GM23338 (cell line): Measurements from ENCODE around the gene RGCC. TPM values are rescaled to one million over a fixed set of nuclear protein-coding genes. Genes with fewer than 3 reads are reported as not detected.

Experiments
- ATAC-seq: fragments of 200-7000 bp; cut with Tn5 transposase; 3 replicates; pipeline ENCODE4 v1.9.1; 2020
- DNase-seq: peaks from one replicate; pipeline ENCODE4 v3.0.0-alpha.2; 2015; ENCODE audit warnings: low spot score
- H2AFZ ChIP-seq: fragments of 200-600 bp; sonication (generic); 2 replicates; pipeline ENCODE4 v1.8.0; 2016; ENCODE audit warnings: antibody characterized with exemption, mild to moderate bottlenecking, moderate library complexity
- H3F3A ChIP-seq: fragments of 200-600 bp; sonication (generic); replicated peaks from 2 replicates; pipeline ENCODE4 v1.8.0; 2017; ENCODE audit warnings: antibody characterized with exemption, mixed run types, low read depth
- H3K27ac ChIP-seq: fragments of 200-600 bp; sonication (generic); 2 replicates; pipeline ENCODE4 v1.6.1; 2016; ENCODE audit warnings: low read depth
- H3K27me3 ChIP-seq: fragments of 200-600 bp; sonication (generic); 2 replicates; pipeline ENCODE4 v1.8.0; 2016; ENCODE audit warnings: mild to moderate bottlenecking, mixed run types, moderate library complexity; ENCODE audit not compliant: insufficient read depth
- H3K36me3 ChIP-seq: fragments of 200-600 bp; sonication (generic); 2 replicates; pipeline ENCODE4 v1.8.0; 2016; ENCODE audit warnings: mild to moderate bottlenecking; ENCODE audit not compliant: insufficient read depth
- H3K4me1 ChIP-seq: fragments of 200-600 bp; sonication (generic); 2 replicates; pipeline ENCODE4 v1.8.0; 2016; ENCODE audit warnings: mild to moderate bottlenecking, moderate library complexity; ENCODE audit not compliant: insufficient read depth
- H3K4me2 ChIP-seq: fragments of 200-600 bp; sonication (generic); 2 replicates; pipeline ENCODE4 v1.7.1; 2017; ENCODE audit warnings: mixed run types
- H3K4me3 ChIP-seq: fragments of 200-600 bp; sonication (generic); 2 replicates; pipeline ENCODE4 v1.6.1; 2016; ENCODE audit warnings: mixed run types
- H3K79me2 ChIP-seq: fragments of 200-600 bp; sonication (generic); replicated peaks from 2 replicates; pipeline ENCODE4 v1.8.0; 2017; ENCODE audit warnings: mild to moderate bottlenecking; ENCODE audit not compliant: insufficient read depth
- H3K9me2 ChIP-seq: fragments of 200-600 bp; sonication (generic); 2 replicates; pipeline ENCODE4 v1.8.0; 2017; ENCODE audit not compliant: insufficient read depth
- H4K20me1 ChIP-seq: fragments of 200-600 bp; sonication (generic); replicated peaks from 2 replicates; pipeline ENCODE4 v1.8.0; 2017; ENCODE audit warnings: mild to moderate bottlenecking; ENCODE audit not compliant: insufficient read depth
- H3K27ac Mint-ChIP-seq: 2 replicates; pipeline ENCODE4 v1.8.0; 2020; ENCODE audit warnings: inconsistent platforms, mild to moderate bottlenecking, moderate library complexity, mixed read lengths
- H3K27me3 Mint-ChIP-seq: 3 replicates; pipeline ENCODE4 v1.8.0; 2022; ENCODE audit warnings: low read depth, mild to moderate bottlenecking, moderate library complexity, mixed read lengths, inconsistent platforms; ENCODE audit not compliant: insufficient read depth, poor library complexity
- H3K36me3 Mint-ChIP-seq: 3 replicates; pipeline ENCODE4 v1.8.0; 2021; ENCODE audit warnings: low read depth, mild to moderate bottlenecking, inconsistent platforms, moderate library complexity, mixed read lengths
- H3K4me1 Mint-ChIP-seq: 3 replicates; pipeline ENCODE4 v1.8.0; 2020; ENCODE audit warnings: mild to moderate bottlenecking, inconsistent platforms, mixed read lengths
- H3K4me3 Mint-ChIP-seq: 3 replicates; pipeline ENCODE4 v1.8.0; 2021; ENCODE audit warnings: moderate library complexity, mild to moderate bottlenecking, inconsistent platforms, mixed read lengths
- H3K9me3 Mint-ChIP-seq: 3 replicates; pipeline ENCODE4 v1.8.0; 2020; ENCODE audit warnings: moderate library complexity, mild to moderate bottlenecking, inconsistent platforms, mixed read lengths
- STAT1 ChIP-seq: IDR thresholded peaks from one replicate; pipeline ENCODE4 v1.6.1; 2016; ENCODE audit warnings: antibody characterized with exemption; ENCODE audit not compliant: unreplicated experiment
- ZNF114 ChIP-seq: fragments of 250-450 bp; sonication (Bioruptor Pico); IDR thresholded peaks from 2 replicates; pipeline ENCODE4 v1.5.0; 2020; ENCODE audit warnings: mild to moderate bottlenecking, moderate library complexity
- ZNF331 ChIP-seq: fragments of 250-450 bp; sonication (Bioruptor Pico); IDR thresholded peaks from 2 replicates; pipeline ENCODE4 v1.5.0; 2020; ENCODE audit warnings: low read depth, mild to moderate bottlenecking, moderate library complexity
- polyA plus RNA-seq: library from polyadenylated mRNA; unstranded; fragments of >200 nt; fragmentation: Nextera tagmentation; extraction: Ambion mirVana; gene quantifications from 2 replicates; pipeline ENCODE4 v1.2.1, GENCODE V29; 2016
- total RNA-seq: library from RNA; depleted of rRNA; stranded (reverse); fragments of >200 nt; shearing (Covaris generic); gene quantifications from 2 replicates; pipeline ENCODE4 v1.2.3, GENCODE V29; 2014
- TF ChIP-seq, protein P1 (sequence below), 2 experiments: fragments of 200-600 bp in 1 of 2; sonication (generic) in 1 of 2; conservative IDR thresholded peaks; 2 replicates each; pipeline versions ENCODE4 v1.5.1 to v1.6.1; 2016 to 2017; ENCODE audit warnings: antibody characterized with exemption in 2 of 2, low read depth in 2 of 2, mild to moderate bottlenecking in 2 of 2, moderate library complexity in 1 of 2
- TF ChIP-seq, protein P2 (sequence below): fragments of 250-450 bp; sonication (Bioruptor Pico); IDR thresholded peaks from 2 replicates; pipeline ENCODE4 v1.5.0; 2020; ENCODE audit warnings: mild to moderate bottlenecking, moderate library complexity
- TF ChIP-seq, protein P3 (sequence below): IDR thresholded peaks from 2 replicates; pipeline ENCODE4 v1.6.1; 2016; ENCODE audit warnings: antibody characterized with exemption

The RGCC gene
- total and polyA plus RNA-seq, 2 experiments from 2014 or later: 0.65 to 0.66 TPM

DNA sequence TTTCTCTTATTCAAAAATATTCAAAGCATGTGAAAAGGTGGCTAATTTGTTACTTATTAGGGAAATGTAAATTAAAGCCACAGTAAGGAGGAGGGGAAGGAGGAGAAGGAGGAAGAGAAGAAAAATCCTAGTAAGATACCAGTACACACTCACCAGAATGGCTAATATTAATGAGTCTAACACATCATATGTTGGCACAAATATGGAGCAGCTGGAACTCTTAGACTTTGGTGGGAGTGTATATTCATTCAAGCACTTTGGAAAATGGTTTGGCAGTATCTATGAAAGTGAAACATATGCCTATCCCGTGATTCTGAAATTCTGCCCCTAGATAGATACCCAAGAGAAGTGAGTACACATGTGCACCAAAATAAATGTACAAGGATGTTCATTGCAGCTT is 38.1 kb upstream of the RGCC start:
- Histone ChIP-seq H3K27me3 (no peaks in the 10 kb centered on the region), H2AFZ (no peak overlapping the region), H3K9me2 (no peaks in the 10 kb centered on the region), H3K79me2 (no peaks in the 10 kb centered on the region), H4K20me1 (no peaks in the 10 kb centered on the region), H3K36me3 (no peaks in the 10 kb centered on the region), H3K4me3 (no peak overlapping the region), H3F3A (no peaks in the 10 kb centered on the region), H3K4me2 (no peak overlapping the region), H3K27ac (no peak overlapping the region), H3K4me1 (no peaks in the 10 kb centered on the region)
- DNase-seq (no peak), ATAC-seq (no peak)
- H3K9me3 Mint-ChIP-seq: peaks cover 2% of the 10 kb centered on the region; the same call in 1 of the 3 replicates
- no peak overlapping the region for H3K4me3 Mint-ChIP-seq
- no peaks in the 10 kb centered on the region for H3K36me3 Mint-ChIP-seq
- H3K27me3 Mint-ChIP-seq: peaks cover 4% of the 10 kb centered on the region
- TF ChIP-seq, protein P1, sequence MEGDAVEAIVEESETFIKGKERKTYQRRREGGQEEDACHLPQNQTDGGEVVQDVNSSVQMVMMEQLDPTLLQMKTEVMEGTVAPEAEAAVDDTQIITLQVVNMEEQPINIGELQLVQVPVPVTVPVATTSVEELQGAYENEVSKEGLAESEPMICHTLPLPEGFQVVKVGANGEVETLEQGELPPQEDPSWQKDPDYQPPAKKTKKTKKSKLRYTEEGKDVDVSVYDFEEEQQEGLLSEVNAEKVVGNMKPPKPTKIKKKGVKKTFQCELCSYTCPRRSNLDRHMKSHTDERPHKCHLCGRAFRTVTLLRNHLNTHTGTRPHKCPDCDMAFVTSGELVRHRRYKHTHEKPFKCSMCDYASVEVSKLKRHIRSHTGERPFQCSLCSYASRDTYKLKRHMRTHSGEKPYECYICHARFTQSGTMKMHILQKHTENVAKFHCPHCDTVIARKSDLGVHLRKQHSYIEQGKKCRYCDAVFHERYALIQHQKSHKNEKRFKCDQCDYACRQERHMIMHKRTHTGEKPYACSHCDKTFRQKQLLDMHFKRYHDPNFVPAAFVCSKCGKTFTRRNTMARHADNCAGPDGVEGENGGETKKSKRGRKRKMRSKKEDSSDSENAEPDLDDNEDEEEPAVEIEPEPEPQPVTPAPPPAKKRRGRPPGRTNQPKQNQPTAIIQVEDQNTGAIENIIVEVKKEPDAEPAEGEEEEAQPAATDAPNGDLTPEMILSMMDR (conservative IDR thresholded peaks at IDR 0.05; ENCODE audit: low read depth in 2 of 2): no peak
- TF ChIP-seq, protein P2, sequence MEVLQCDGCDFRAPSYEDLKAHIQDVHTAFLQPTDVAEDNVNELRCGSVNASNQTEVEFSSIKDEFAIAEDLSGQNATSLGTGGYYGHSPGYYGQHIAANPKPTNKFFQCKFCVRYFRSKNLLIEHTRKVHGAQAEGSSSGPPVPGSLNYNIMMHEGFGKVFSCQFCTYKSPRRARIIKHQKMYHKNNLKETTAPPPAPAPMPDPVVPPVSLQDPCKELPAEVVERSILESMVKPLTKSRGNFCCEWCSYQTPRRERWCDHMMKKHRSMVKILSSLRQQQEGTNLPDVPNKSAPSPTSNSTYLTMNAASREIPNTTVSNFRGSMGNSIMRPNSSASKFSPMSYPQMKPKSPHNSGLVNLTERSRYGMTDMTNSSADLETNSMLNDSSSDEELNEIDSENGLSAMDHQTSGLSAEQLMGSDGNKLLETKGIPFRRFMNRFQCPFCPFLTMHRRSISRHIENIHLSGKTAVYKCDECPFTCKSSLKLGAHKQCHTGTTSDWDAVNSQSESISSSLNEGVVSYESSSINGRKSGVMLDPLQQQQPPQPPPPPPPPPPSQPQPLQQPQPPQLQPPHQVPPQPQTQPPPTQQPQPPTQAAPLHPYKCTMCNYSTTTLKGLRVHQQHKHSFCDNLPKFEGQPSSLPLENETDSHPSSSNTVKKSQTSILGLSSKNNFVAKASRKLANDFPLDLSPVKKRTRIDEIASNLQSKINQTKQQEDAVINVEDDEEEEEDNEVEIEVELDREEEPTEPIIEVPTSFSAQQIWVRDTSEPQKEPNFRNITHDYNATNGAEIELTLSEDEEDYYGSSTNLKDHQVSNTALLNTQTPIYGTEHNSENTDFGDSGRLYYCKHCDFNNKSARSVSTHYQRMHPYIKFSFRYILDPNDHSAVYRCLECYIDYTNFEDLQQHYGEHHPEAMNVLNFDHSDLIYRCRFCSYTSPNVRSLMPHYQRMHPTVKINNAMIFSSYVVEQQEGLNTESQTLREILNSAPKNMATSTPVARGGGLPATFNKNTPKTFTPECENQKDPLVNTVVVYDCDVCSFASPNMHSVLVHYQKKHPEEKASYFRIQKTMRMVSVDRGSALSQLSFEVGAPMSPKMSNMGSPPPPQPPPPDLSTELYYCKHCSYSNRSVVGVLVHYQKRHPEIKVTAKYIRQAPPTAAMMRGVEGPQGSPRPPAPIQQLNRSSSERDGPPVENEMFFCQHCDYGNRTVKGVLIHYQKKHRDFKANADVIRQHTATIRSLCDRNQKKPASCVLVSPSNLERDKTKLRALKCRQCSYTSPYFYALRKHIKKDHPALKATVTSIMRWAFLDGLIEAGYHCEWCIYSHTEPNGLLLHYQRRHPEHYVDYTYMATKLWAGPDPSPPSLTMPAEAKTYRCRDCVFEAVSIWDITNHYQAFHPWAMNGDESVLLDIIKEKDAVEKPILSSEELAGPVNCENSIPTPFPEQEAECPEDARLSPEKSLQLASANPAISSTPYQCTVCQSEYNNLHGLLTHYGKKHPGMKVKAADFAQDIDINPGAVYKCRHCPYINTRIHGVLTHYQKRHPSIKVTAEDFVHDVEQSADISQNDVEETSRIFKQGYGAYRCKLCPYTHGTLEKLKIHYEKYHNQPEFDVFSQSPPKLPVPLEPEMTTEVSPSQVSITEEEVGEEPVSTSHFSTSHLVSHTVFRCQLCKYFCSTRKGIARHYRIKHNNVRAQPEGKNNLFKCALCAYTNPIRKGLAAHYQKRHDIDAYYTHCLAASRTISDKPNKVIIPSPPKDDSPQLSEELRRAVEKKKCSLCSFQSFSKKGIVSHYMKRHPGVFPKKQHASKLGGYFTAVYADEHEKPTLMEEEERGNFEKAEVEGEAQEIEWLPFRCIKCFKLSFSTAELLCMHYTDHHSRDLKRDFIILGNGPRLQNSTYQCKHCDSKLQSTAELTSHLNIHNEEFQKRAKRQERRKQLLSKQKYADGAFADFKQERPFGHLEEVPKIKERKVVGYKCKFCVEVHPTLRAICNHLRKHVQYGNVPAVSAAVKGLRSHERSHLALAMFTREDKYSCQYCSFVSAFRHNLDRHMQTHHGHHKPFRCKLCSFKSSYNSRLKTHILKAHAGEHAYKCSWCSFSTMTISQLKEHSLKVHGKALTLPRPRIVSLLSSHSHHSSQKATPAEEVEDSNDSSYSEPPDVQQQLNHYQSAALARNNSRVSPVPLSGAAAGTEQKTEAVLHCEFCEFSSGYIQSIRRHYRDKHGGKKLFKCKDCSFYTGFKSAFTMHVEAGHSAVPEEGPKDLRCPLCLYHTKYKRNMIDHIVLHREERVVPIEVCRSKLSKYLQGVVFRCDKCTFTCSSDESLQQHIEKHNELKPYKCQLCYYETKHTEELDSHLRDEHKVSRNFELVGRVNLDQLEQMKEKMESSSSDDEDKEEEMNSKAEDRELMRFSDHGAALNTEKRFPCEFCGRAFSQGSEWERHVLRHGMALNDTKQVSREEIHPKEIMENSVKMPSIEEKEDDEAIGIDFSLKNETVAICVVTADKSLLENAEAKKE: no peak
- TF ChIP-seq, protein P3, sequence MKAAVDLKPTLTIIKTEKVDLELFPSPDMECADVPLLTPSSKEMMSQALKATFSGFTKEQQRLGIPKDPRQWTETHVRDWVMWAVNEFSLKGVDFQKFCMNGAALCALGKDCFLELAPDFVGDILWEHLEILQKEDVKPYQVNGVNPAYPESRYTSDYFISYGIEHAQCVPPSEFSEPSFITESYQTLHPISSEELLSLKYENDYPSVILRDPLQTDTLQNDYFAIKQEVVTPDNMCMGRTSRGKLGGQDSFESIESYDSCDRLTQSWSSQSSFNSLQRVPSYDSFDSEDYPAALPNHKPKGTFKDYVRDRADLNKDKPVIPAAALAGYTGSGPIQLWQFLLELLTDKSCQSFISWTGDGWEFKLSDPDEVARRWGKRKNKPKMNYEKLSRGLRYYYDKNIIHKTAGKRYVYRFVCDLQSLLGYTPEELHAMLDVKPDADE: no peak
- TF ChIP-seq STAT1: no peak
- TF ChIP-seq ZNF331 (CRISPR knock-in tag): no peak
- no peak for TF ChIP-seq ZNF114 (CRISPR knock-in tag)
- no peak overlapping the region for H3K27ac Mint-ChIP-seq
- no peaks in the 10 kb centered on the region for H3K4me1 Mint-ChIP-seq
